Measurements from ENCODE around the gene OARD1.

Gene OARD1

DNA sequence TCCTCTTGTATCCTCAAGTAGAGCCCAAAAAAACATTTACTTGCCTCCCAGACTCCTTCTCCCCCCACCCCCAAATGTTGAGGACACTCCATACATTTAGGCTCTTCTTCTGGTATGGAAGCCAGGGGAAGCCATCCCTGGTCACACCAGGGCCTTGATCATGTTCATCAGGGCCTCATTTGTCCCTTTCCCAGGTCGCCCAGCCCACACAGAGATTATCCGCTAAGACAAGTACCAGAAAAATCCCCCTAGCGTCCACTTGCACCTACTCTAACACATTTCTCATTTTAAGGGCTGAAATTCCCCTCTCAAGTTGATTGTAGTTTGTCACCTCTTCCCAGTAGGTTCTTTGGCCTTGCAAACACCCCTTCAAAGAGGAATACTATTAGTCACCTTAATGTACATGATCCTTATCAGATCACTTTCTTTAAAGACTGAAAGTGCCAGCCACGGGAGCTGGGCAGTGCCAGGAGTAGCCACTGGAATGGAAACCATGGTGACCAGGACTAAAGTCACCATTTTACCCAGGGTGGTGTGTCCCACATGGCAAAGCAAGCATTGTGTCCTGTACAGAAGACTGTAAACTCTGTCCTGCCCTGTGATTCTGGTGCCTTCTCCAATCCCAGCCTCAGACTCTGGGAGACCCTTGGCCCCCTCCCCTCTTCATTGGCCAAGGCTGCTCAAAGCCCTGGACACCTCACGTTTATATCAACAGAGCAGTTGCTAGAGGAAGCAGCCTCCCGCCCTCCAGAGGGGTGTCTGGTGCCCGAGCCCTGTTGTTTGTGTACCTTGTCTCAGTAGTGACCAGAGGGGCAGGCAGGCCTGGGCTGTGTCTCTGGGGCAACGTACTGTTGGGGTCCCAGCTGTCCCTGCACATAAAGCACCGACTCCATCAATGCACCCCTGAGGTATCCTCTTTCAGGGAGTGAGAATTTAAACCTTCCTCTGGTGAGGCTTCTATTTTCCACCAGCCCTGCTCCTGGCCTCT lies 24.1 kb downstream of the OARD1 start:
- DNase-seq = no peak

DNA sequence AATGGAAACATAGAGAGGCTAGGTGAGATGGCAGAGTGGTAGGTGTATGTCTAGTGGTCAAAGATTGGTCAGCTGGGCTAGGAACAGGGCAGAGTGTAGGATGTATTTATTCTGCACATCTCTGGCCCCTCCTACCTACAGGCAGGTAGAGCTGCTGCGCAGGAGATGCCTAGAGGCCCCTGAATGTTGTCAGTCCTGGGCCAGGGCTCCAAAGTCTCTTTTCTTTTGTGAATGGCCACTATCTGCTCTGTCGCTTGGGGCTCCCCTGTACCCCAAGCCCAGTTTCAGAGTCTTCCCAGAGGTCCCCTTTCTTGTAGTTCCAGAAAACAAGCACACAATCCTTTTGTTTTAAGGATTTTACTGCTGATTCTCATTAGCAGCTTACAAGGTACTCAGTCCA lies 24.9 kb downstream of the OARD1 start:
- no peak for DNase-seq

DNA sequence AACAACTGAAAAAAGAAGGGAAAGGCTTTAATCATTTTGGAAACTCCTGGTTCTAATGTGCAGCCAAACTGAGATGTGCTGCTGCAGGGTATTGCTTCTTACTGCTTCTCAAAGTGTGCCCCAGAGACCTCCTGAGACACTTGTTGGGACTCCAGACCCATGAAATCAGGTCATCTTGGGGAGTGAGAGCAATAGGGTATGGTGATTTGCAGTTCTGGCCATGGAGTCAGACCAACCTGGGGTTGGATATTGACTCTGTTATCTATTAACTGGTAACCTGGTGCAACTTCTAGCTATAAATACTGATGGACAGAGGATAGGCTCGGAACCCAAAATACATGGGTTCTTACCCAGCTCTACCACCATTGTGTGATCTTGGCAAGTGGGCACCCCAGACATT lies 26.1 kb downstream of the OARD1 start:
- no peak for DNase-seq

DNA sequence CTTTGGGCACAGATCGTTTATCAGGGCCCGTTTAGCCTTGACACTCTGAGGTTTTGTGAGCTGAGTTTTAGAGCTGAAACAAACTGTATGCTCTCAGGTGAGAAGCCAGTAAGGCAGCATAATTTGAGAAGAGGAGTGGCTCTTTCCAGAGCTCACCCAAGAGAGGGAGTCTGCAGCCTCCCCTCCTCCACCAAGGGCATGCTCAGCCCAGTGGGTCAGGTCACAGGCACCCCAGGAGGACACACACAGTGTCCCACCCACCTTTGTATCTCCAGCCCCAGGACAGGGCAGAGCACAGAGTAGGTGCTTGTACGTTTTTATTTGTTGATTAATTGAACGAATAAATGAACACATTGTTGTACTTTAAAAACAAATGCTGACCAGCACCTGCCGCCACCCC lies 26.5 kb downstream of the OARD1 start:
- DNase-seq = no peak

DNA sequence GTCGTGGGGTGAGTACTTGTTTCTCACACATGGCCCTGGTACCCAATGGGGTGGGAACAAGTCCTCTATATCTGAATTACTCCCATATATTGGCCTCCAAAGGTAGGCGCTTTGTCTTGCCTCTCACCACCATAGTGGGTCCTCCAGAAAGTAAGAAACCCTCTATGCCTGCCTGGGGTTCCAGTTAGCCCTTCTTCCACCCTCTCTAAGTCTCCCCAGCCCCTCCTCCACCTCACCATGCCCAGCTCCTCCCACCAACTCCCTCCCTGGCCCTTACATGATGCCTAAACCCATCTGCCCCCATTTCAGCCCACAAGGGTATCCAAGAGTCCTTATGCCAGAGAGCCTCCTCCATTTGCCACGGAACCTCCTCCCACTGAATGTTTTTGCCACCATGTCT lies 29.0 kb downstream of the OARD1 start:
- no peak for DNase-seq

DNA sequence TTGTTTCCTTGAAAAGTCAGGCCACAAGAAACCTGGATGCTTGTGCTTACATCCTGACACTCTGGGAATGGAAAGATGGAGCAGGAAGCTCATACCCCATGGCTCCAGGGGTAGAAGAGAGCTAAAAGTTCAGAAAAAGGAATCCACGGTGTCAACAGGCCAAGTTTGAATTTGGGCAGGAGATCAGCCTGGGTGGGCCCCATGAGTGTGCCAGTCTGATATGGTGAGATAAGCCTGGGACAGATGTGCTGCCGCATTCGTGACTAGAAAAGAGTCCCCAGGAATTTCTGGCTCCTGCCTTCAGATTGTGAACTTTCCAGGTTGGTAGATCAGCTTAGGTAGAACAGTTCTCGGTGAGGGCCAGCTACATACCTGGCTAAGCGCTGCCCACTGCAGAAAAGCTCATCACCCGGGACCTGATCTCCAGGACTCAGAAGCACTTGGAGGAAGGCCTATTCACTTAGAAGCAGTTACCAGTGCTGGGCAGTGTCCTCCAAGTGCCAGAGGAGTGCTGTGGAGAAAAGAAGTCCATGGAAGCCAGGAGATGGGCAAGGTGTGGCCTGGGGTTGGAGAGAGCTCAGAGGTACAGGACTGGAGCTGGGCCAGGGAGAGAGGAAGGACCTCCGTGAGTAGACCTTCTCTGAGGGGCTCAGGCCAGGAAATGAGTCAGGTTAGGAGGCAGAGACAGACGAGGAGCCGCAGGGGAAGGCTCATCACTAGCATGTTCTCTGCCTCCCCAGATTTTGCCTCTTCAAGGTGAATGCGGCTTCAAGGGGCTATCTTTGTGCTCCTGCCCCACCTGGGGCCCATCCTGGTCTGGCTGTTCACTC lies 29.7 kb downstream of the OARD1 start, which contains the start of gene TSPO2:
Gene TSPO2 (plus strand): TSS at position 242 of the 830 bp plus-strand sequence. CDS start 519 bp downstream, at position 761.
- DNase-seq = no peak

DNA sequence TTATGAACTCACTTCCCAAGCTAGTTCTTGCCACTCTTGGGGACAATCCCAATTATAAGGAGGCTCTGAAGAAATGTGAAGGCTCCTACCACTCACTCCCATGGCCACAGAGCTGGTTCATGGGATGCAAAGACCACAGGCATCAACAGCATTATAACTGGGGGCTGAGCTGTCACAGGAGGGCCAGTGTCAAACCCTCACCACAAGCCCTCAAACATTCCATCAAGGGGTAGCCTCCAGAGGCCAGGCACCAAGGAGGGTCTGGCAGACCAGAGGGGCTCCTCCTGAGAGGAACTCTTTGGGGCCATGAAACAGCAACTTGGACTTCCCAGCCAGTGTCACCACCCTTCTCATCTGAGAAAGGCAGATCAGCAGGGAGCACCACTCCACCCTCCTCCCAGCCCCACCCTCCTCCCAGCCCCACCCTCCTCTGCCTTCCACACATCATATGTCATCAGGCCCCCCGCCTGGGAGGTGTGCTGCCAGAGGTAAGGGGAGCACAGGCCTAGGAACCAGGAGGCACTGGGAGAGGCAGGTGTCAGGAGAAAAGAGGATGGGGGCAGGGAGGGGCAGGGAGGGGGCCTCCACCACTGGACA lies 31.1 kb downstream of the OARD1 start:
- no peak for DNase-seq

DNA sequence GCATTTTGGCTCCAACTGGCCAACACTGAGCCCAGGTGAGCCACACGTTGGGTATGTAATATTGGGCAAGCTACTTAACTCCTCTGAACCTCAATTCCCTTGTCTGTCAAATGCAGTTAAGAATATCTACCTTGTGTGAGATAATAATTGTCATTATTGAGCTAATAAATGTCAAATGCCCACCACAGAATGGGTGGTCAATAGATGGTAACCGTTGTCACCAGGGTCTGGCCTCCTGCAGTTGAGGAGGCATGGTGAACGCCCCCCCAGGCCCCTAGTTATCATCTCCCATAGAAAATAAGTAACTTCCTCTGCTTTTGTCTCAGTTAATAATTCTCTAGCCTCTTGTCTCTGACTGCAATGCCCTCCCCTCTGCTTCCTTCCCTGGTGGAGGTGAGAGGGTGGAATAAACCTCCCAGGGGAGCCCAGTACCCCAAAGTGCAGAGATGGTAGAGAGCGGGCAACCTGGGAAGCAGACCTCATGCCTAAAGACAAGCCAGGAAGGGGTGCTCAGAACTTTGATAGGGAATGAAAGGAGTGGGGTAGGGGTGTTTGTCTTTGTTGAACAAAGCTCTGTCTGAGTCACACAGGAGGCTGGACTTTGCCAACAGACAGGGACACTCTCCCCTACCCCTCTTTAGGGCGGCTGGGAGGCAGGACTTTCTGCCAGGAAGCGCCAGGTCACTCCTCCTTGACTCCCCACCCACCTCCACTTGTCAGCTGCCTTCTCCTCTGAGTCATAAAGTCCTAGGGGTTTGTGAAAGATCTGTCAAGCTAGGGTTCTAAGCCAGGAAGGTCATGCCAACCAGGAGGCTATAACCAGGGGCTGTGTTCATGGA lies 31.8 kb downstream of the OARD1 start:
- DNase-seq = peak in 1 of 2 experiments; percentile 26

DNA sequence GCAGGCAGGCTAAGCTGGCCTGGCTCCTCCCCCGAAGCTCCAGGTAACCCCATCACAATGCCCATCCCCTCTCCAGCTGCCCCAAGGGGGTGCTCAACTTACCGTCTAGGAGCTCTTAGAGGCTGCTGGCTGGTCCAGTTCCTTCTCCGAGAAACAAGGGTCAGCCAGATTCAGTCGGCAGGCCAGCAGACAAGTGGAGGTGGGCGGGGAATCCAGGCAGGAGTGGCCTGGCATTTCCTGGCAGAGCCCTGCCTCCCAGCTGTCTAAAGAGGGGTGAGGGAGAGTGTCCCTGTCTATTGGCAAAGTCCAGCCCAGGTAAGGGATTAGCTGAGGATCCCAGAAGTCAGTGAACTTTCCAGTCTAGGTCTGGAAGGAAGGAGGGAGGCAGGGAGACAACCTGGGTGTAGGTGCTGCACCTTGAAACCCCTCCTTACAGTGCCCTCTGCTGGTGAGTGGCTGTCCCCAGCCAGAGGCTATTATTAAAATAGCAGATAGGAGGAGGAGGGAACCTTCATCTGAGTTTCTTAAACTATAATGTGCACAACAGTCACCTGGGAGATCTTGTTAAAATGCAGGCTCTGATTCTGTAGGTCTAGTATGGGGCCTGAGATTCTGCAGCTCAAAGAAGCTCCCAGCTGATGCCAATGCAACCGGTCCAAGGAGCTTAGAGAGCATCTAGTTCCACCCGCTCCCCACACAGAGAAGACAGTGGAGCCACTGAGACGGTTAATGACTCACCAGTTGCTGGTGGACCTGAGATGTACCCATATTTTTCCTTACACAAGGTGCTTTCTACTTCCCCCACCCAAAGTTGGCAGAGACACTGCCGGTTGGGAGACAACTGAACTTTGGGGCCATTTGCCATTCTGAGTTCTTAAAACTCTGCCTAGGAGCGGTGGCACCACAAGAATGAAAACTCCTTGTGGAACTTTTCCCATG lies 32.8 kb downstream of the OARD1 start, which contains the start of gene UNC5CL:
Gene UNC5CL (minus strand): TSS at position 162 of the 939 bp plus-strand sequence. CDS start 4,147 bp downstream, outside the sequence.
- peak; percentile 65 to 69 for DNase-seq

DNA sequence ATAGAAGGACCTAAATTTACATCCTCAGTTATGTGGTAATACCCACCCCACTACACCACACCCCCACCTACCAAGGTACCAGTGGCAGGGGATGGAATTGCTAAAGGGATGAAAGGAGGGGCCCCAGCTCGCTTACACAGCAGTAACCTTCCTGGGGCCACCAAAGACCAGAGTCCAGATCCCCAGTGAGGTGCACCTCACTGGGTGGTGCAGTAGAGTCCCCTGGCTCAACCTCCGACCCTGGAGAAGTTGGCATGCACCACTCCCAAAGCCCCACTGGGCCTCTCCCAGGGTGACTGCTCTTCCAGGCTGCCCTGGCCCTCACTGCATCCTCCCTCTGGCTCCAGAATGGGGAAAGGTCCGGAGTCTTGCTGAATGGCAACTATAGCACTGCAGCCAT lies 34.0 kb downstream of the OARD1 start:
- no peak for DNase-seq

DNA sequence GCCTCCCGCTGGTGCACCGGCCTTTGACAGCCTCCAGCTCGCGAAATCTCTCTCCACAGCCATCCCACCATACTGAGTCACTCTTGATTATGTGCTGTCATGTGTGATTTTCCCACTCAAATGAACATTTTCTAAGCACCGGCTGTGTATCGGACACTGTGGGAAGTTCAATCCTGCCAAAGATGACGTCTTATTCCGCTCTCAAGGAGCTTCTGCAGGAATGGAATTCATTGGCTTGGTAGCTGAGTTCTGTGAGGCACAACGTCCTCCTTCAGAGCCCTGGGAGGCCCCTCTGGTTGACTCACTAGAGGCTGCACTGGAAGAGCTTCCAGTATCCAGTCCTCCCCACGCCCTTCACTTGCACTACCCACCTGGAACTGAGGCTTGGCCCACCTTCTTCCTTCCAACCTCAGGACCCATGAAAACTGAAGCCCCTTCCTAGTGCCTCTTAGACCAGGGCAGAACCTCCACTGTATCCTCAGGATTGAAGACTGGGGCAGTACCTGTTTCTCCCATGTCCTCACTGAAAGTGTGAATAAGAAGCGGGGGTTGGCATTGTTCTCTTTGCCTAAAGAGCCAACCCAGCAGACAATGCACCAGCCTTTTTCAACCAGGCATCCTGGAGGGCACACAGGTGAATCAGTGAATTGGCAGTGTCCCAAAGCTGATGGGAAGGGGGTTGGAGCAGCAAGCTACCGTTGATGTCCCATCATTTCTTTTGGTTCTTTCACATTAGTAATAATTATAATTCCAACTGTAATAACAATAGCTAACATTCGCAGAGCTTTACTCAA lies 34.9 kb downstream of the OARD1 start:
- no peak for DNase-seq

DNA sequence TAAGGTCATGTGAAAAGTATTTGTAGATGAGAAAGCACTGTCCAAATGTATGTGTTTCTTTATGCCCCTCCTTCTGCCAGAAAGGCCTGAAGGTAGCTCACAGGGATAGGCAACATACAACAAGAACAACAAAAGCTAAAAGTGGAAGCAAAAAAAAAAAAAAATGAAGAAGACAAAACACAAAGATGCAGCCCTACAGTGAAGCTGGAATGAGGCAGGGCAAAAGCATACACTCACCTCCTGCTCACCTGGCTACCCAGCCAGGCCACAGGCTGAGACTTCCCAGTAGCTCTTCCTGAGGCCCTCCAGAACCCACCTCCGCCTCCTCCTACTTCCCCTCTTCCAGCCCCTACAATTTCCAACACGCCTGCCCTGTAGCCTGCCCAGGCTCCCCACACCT lies 35.6 kb downstream of the OARD1 start:
- no peak for DNase-seq

DNA sequence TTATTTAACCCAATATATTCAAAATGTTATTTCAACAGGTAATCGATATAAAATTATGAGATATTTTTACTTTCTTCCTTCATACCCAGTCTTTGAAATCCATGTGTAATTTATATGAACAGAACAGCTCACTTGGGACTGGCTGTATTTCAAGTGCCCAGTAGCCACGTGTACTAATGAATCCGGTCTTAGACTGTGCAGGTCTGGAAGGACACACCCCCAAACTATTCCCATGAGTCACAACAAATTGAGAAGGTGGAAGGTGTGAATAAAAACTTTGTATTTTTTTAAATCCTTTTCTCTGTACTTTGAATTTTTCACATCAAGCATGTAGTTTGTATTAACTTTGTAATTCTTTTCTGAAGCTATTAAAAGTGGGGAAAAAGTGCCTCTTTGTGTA lies 36.0 kb downstream of the OARD1 start:
- no peak for DNase-seq

DNA sequence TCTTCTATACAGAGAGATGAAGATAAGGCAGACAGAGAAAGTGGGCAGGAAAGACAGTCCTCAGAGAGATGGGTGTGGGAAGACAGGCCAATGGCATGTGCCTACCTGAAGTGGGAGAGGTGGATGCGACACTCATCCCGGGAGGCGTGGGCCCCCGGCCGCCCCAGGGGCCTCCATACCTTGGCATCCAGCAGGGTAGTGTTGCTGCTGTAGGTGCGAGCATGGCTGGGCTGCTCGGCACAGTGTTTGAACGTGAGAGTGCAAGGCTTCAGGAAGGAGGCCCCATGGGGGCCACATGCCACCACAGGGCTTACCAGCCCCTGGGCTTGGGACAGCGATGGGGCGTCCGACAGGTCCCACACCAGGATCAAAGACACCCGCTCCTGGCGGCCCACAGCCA lies 38.4 kb downstream of the OARD1 start:
- no peak for DNase-seq

DNA sequence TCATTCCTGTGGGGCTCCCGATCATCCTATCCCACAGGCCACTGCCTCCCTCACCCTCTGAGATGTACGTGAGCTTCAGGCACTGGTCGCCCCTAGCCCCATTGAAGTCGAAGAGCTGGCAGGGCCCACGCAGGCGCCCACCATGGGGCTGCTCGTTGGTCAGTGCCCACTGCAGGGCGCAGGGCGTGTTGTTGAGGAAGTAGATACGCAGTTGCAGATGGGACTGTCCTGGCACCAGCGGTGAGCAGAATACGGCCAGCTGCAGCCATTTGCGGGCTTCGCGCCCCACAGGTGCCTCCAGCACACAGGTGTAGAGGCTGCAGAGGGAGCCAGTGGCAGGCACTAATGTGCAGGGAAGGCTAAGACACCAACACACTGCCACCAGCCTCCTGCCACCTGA lies 39.3 kb downstream of the OARD1 start:
- DNase-seq = no peak

DNA sequence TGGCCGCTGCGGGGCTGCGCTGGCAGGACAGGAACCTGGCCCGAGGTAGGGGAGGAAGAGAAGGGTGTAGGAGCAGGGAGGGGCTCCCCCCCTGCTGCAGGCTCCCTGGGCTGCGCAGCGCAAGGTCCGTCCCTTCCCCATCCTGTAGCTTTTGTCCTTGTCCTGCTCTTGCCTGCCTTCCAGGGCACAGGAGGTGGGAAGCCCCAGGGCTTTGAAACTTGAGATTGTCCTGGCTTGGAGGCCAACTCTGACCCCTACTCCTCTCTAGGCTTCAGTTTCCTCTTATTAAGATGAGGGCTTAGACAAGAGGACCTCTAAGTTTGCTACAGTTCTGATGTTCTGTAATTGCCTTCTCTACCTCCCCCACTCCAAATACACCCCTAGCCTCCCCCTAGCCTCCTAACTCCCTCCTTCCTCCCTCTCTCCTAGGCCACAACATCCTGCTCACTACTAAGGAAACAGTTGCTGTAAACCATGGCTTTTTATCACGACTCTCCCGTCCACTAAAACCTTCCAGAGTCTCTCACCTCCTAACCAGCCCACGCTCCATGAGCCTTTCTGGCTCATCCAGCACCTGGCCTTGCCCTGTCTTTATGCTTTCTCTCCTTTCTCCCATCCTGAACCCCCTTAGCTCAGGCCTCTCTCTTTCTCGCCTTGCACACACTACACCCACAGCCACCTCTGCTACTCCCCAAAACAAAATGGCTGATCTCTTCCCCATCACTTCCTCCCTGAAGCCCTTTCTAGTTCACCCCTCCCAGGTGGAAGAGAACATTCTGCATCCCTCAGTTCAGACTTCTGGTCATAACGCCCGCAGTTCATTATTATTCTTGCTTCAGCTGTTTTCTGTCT lies 43.4 kb downstream of the OARD1 start:
- peak in 1 of 2 experiments; percentile 24 for DNase-seq

DNA sequence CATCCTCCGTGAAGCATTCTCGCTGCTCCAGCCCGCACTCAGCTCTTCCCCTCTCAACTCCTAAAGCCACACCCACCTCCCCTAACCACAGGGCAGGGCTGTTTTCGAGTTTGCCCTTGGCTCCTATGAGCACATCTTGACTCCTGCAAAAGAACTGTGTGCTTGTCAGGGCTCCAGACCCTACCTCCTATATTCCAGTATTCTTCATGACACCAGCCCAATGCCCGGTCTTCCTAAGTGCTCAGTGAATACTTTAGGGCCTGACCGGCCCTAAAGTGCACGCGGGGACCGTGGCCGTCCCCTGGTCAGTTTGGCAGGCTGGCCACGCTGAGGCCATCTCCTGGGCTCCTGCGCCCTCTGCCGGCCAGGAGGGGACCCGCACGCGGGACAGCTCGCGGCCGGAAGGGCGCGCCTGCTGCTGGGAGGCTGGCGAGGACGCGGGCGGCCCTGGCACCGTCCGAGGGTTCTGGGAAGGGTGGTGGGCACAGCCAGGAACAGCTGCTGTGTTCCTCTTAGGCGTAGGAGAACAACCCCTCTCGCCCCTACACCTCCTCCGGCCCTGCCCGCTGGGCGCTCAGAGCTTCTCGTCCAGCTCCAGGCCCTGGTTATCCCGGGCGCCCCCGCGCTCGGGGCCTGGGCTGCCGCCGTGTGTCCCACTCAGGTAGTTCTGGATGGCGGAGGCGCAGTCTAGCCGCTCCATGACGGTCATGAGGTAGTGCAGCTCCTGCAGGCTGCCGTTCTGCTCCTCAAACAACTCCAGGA lies 44.2 kb downstream of the OARD1 start:
- peak; percentile 88 to 90 for DNase-seq

DNA sequence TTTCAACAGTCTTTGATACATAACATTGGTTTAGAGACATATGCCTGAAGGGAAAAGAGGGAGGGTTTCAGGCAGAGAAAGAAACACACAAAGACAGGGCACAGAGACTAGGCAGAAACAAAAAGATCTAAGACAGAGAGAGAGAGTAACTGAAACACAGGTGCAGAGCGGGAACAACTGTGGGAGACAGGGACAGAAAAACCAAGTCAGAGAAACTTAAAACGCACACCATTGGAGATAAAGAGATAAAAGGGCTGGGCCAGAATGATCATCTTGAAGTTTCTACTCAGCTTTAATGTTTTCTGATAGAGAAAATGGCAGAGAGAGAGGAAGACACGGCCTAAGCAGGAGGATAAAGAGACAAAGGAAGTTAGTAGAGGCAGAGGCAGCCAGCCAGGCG lies 44.9 kb downstream of the OARD1 start:
- no peak for DNase-seq

All from activated T-cell treated with anti-CD3 and anti-CD28 coated beads, Interleukin-2, amount 50 U/mL, for 48 hours (primary cell).